GM19372 (cell line): ENCODE results near the gene AXIN2.
"Not testable (repeated sequence)": the region's sequence is repeated elsewhere in the genome, so short reads cannot be mapped to it uniquely, and the experiment has no call there.

Experiments
- ATAC-seq: cut with Tn5 transposase; IDR thresholded peaks from one replicate; pipeline ENCODE4 v1.9.1; 2021; ENCODE audit warnings: mild to moderate bottlenecking, low read depth, moderate library complexity; ENCODE audit not compliant: unreplicated experiment

AXIN2 gene

DNA sequence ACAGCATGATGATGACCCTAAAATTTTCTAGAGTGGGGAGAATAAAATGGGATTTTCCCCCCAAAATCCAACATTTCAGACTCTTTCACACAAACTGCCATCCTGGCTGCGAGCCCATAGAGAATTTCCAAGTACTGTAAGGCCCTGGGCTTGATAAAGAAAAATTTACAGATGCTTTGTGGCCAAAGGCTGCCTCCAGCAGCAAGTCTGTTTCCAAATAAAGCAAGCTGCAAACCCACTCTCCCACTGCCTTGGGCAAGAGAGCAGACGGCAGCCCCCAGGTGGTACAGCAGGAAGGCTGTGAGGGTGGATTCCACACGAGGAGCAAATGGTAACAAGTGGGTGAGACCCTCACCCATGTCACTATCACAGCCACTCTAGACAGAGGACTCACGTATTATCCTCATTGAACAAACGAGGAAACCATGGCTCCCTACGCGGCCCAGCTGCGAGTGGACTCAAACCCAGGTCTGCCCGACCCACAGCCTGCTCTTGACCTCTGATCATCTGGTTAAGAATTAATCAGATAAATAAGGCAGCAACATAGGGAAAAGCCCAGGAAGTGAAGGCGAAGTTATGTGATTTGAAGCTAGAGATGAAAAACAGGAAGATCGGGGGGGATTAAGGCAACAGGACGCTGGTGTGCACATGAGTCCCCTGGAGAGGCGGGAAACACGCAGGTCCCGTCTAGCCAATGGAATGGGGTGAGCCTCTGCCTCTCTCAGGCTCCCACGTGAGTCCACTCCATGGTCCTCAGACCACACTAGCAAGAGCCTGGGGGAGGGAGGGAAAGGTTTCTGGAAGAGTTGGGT is 37.4 kb downstream of the AXIN2 start:
- ATAC-seq = no peak

DNA sequence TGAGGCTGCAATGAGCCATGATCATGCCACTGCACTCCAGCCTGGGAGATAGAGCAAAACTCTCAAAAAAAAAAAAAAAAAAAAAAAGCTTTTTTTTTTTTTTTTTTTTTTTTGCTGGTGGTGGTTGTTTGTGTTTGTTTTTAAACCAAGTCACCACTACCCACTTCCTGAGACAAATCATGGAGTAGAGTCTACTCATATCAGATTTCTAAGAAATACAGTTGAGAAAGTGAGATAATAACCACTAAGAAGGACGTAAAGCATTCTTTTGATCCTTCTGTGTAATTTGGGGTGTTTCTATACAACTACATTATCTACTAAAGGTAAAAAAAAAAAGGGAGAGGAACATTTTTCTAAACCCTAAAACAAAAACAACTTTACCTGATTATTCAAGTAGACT is 38.0 kb downstream of the AXIN2 start:
- no peak for ATAC-seq

DNA sequence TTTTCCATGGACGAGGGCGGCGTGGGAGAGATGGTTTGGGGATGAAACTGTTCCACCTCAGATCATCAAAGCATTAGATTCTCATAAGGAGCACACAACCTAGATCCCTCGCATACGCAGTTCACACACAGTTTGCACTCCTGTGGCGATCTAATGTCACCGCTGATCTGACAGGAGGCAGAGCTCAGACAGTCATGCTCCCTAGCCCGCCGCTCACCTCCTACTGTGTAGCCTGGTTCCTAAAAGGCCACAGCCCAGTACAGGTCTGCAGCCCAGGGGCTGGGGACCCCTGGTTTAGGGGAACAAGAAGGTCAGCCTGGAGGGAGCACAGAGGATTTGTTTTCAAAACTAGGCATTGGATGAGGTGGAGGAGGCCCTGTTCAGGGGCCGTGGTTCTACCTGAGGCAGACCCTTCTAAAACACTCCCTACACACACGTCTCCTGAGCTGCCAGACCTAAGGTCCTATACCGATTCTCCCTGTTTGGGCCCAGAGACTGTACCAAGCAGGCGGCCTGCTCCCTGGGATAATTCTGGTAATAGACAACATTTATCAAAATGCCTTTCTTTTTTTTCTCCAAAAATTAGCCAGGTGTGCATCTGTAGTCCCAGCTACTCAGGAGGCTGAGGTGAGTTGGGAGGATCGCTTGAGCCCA is 38.6 kb downstream of the AXIN2 start:
- ATAC-seq = no peak

DNA sequence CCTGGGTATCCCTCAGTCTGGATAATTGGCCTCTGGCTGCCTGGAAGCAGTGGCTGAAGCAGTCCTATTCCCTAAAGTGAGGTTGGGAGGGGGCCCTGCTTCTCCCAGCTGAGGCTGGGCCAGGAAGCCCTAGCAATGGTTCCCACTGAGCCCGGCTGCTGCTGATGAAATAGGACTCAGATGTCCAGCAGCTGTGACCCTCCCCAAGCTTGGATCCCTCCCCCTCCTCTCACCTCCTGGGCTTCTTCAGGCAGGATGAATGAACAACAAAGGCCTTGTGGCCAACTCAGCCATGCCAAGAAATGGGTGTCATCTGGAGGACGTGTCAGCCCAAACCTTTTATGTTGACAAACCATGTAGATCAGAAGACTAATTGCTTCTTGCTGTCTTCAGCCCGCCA is 42.0 kb downstream of the AXIN2 start:
- no peak for ATAC-seq

DNA sequence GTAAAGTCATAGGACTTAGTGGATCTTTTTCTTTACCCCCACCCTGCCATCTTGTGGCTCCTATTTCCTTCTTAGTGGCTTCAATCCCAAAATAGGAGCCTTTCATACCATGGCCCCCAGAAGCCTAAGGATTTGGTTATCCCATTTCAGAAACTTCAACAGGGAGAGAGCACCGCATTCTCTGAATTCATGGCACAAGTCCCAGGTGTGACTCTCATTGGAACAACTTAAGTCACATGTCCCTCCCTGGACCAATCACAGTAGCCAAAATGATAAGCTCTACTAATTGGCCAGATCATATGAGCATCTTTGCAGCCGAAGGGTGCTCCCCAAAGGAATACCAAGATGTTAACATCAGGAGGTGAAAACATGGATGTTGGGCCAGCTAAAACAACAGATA is 43.2 kb downstream of the AXIN2 start:
- ATAC-seq = no peak

DNA sequence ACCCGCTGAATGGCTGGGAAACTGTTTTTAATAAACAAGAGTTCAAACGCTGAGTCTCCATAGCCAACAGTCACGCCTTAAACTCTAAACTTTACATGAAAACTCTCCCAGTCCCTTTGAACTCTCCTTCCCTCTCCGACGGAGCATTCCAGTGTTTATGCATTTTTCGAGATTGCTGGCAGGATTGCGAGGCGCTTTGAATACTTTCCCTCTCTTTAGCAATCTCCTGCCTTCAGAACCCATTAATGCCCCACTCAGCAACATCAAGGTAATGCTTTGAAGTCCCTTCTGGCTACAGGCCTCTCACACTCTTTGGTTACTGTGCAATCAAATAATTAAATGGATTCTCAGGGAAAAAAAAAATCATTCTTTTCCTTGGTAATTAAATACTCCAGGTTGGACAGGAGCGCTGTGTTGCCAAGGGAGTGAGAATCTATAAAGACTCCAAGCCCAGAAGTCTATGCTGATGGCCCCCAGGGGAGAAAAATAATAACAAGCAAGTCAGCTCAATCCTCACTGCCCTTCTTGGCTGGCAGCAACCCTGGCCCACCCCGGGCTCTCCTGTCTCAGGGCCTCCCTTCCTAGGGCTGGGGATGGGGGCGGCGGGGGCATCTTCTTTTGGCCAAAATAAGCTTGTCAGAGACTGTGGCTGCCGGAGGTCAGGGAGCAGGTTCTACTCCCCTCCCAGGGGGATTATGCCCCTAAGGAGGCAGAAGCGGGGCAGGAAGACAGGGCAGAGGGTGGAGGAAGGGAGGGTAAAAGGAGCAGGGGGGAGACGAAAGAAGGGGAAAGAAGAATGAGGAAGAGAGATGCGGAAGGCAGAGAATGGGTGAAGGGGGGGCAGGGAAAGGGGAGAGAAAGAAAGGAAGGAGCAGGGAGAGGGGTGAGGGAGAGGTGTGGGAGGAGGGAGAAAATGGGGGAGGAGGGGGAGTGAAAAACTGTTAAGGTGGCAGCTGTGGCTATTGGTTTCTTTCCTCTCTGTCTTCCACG is 45.2 kb downstream of the AXIN2 start:
- no peak for ATAC-seq

DNA sequence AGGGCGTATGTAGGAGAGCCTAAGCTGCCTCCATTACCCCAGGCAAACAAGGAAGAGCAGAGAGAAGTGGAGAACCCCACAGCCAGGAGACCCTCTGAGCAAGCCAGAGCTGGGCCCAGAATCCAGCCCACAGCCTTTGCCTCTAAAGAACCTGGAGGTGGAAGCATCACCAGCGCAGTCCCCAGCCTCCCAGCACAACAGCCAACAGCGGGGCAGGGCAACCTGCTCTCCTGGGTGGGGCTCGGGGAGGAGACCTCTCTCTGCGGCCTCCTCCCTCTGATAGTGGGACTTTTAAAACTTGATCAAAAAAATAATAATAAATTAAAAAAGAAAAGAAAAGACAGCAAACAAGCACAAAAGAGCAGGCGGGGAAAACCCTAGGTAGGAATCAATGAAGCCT is 45.9 kb downstream of the AXIN2 start:
- ATAC-seq = no peak

DNA sequence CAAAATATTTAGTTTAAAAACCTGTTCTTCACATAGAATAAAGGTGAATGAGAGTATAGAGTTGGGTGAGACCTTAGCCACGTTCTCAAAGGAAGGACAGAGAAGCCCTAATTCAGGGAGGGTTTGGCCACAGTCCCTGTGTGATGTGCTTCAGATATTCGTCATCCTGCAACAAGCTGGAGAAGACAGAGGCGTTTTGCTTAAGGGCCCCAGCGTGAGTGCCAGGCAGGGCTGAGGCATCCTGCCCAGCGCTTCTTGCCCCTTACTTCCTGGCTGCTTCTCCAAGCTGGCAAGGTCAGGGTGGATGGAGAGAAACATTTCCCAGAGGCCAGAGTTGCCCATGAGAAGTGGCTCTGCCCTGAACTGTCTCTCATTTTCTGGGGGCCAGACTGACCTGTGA is 46.9 kb downstream of the AXIN2 start:
- ATAC-seq = no peak

DNA sequence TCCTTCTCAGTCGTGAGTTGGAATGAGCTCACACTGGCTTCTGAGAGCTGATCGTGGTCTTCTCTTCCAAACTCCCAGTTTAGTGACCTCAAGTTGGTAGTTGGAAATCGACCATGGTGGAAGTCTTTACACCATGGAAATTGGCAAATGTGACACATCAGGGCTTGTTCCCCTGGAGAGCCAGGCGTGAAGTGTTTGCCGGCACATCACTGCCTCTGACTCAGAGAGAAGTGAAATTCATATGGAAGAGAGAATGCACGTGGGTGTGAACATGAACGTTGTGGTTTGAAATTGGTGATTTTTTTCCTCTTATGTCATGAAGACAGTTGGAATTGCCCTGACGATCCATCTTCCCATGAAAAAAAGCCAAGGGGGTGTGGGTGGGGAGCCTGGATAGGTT is 47.4 kb downstream of the AXIN2 start:
- ATAC-seq = no peak

DNA sequence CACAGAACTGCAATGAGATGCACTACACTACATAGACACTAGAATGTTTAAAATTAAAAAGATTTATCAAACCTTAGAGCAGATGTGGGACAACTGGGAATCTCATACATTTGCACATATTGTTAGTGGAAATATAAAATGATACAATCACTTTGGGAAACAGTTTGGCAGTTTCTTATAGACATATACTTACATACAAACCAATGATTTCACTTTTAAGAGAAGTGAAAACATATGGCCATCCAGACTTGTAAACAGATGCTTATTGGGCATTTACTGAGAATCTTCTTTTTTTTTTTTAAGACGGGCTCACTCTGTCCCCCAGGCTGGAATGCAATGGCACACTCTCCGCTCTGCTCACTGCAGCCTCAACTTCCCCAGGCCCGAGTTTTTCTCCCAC is 50.1 kb downstream of the AXIN2 start:
- no peak for ATAC-seq

DNA sequence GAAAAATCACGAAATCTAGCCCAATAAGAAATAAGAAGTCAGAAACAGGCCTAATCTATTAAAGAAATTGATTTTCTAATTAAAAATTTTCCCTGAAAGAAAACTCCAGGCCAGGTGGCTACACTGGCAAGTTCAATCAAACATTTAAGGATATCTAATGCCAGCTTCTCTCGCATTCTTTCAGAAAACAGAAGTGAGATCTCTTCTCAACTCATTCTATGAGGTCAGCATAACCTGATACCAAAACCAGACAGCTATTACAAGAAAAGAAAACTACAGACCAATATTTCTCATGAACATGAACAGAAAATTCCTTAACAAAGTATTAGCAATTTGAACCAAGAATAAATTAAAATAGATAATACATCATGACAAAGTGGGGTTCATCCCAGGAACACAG is 52.4 kb downstream of the AXIN2 start:
- no peak for ATAC-seq

DNA sequence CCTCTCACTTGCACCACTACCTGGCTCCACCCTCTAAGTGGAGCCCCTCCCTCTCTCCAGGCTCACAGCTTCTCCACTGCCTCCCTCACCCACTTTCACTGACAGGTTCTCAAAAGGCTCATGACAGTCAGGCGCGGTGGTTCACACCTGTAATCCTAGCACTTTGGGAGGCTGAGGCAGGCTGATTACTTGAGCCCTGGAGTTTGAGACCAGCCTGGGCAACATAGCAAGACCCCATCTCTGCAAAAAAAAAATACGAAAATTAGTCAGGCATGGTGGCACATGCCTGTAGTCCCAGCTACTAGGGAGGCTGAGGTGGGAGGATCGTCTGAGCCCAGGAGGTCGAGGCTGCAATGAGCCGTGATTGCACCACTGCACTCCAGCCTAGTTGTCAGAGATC is 56.8 kb downstream of the AXIN2 start:
- not testable (repeated sequence) for ATAC-seq

DNA sequence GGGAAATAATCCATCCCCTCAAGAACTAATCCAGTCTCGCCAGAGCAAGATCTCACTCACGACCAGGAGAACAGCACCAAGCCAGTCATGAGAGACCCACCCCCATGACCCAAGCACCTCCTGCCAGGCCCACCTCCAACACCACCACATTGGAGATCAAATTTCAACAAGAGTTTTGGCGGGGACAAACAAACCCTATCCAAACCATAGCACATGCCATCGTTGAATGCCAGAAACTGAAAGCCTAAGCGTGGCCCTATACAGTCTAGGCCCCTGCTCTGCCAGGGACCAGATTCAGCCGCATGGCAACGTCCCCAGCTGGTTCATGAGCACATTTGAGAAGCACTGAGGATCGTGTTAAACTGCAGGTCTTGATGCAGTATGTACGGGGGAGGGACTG is 57.3 kb downstream of the AXIN2 start:
- no peak for ATAC-seq

DNA sequence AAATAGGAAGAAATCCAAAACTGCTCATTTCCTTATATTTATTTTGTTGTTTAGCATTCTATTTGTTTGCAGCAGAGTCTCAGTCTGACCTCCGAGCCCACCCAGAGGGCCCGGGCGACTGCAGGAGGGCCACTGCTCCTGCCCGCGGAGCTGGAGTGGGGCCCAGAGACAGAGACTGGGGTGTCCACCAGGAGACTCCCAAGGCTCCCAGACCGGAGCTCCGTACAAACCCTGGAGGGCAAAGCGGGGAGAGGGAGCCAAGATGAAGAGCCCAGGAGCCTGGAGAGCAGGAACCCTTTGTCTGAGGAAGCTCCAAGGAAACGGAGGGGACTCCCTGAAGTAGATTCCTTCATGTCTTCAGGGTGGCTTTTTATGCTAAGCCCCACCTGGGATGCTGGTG is 57.9 kb downstream of the AXIN2 start:
- ATAC-seq = no peak

DNA sequence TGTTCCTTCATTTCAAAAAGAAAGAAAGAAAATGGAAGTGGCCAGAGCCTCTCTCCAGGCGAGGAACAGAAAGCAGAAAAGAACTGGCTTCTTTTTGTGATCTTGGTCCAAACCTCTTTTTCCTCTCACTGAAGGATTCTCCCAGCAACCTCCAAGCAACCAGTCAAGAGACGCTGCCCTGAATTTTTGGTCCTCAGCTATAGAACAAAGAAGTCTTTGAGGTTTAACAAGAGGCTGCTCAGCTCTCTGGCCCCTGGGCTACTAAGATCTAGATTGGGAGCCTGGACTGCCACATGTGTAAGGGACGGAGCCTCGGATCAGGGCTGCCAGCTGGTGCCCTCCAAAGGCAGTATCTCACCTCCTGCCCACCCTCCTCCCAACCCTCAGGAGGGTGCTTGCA is 62.6 kb downstream of the AXIN2 start:
- ATAC-seq = no peak

DNA sequence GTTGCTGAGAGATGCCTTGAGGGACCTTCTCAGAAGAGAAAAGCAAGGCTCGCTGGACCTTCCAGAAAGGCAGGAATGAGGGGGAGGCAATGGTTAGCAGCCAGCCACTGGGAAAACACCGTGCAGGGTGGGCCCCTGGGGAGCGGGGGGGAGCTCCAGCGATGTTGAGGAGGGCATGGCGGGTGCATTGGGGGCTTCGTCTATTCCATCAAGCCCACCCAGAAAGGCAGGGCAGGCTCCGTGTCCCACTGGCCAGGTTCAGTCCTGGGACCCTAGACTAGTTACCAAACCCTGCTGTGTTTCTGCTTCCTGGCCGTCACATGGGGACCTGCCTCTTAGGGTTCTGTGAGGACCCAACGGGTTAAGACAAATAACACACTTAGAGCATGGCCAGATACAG is 64.6 kb downstream of the AXIN2 start:
- ATAC-seq = no peak

DNA sequence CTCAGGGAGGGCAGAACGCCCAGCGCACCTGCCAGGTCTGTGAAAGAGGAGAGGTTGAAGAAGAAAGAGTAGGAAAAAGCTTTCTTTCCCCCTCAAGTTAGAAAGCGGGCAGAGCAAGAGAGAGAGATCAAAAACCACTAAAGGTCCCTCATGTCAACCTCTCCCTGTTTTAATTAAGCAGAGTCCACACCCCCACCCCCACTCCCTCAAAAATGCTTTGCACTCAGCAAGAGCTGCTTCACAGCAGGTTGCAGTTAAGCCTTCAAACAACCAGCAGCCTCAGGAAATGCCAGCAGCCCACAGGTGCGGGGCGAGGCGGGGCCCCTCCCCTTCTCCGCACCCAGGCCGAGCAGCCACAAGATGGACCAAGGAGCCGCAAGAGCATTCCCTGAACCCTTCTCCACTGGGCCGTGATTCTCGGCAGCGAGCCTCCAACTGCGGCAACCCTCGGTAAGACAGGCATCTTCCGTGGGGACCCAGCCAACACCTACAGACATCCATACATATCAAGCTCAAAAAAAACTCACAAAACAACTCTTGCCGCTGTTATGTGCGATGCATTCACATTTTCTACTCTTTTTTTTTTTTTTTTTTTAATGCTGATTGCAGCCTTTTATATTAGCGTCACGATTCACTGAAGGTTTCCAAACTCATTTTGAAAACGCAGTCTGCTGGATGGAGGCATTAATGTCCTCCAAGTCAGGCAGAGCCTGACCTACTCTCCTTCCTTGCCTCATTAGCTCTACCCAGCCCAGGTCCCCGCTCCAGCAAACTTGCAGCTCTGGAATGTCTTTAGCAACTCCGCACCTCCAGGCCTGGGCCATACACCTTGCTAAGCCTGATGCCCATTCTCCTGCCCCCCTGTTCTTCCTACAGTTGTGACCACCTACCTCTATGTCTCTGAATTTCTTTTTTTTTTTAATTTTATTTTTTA is 66.1 kb downstream of the AXIN2 start:
- ATAC-seq = no peak

DNA sequence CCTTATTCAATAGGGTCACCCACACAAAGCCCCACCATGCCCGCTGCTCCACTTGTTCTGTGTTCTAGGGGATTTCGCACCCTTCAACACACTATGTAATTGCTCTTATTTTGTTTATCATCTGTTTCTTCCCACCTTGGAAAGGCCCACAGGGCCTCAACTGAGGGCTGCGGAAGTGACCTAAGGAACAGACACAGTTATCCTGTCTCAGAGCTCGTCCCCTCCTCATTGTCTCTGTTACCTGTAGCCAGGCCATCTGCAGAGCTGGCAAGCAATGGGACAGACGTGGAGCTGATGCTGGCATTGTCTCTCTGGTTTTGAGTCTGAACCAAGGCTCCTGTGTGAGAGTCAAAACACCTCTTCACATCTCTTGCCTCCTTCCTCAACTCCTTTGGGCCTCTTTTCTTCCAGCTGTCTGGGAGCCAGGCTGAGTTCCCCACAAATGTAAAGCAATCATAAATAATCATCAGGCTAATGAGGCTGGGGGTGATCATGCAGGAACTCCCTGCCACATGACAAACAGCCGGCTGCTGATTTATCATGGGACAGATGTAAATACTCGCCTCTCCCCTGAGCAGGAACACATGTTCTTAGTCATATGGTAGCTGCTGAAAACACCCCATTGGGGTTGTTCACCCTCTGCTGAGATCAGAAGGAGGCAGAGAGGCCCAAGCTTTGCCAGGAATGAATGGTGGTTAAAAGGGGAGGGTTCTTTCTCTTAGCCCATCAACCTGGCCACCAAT is 71.9 kb downstream of the AXIN2 start:
- no peak for ATAC-seq

DNA sequence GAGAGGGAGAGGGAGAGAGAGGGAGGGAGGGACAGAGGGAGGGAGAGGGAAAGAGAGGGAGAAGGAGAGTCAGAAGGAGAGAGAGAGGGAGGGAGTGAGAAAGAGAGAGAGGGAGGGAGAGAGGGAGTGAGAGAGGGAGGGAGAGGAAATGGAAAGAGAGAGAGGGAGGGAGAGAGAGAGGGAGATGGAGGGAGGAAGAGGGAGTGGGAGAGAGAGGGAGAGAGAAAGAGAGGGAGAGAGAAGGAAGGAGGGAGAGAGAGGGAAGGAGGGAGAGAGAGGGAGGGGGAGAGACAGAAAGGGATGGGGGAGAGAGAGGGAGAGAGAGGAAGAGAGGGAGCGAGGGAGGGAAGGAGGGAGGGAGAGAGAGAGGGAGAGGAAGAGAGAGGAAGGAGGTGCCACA is 72.8 kb downstream of the AXIN2 start:
- no peak for ATAC-seq
